Fibroblast of the aortic adventitia (primary cell): ENCODE results near the gene PFDN5. TPM values are rescaled to one million over a fixed set of nuclear protein-coding genes. Genes with fewer than 3 reads are reported as not detected.

Experiments
- DNase-seq: peaks from one replicate; pipeline ENCODE4 v3.0.0-alpha.2; 2010; ENCODE audit warnings: low read depth
- H3K4me3 ChIP-seq: 2 replicates; pipeline ENCODE4 v1.5.1; 2011; ENCODE audit warnings: low read depth, mild to moderate bottlenecking, control low read depth, low read length, moderate library complexity
- CTCF ChIP-seq: IDR thresholded peaks from 2 replicates; pipeline ENCODE4 v1.5.1; 2011; ENCODE audit warnings: mild to moderate bottlenecking, low read length, control low read depth, inconsistent platforms; ENCODE audit not compliant: insufficient read depth
- total RNA-seq: library from RNA; depleted of rRNA; stranded (reverse); fragments of >200 nt; gene quantifications from 2 replicates; pipeline ENCODE4 v1.2.3, GENCODE V29; 2012; ENCODE audit warnings: low replicate concordance

Gene PFDN5
- total RNA-seq, 1 donor, result 577 TPM

GRCh38 chr12:53313996-53314395 is 18.7 kb downstream of the PFDN5 start:
- TF ChIP-seq CTCF, result no peak
- DNase-seq, result no peak
- no peak overlapping the region for H3K4me3 ChIP-seq

GRCh38 chr12:53320352-53321195 is 25.2 kb downstream of the PFDN5 start:
- no peak for TF ChIP-seq CTCF
- no peak for DNase-seq
- peak overlapping the region; percentile 91 for H3K4me3 ChIP-seq

GRCh38 chr12:53324113-53324778 is 28.9 kb downstream of the PFDN5 start:
- TF ChIP-seq CTCF, result no peak
- DNase-seq, result no peak
- H3K4me3 ChIP-seq, result peak overlapping the region; percentile 67

DNA sequence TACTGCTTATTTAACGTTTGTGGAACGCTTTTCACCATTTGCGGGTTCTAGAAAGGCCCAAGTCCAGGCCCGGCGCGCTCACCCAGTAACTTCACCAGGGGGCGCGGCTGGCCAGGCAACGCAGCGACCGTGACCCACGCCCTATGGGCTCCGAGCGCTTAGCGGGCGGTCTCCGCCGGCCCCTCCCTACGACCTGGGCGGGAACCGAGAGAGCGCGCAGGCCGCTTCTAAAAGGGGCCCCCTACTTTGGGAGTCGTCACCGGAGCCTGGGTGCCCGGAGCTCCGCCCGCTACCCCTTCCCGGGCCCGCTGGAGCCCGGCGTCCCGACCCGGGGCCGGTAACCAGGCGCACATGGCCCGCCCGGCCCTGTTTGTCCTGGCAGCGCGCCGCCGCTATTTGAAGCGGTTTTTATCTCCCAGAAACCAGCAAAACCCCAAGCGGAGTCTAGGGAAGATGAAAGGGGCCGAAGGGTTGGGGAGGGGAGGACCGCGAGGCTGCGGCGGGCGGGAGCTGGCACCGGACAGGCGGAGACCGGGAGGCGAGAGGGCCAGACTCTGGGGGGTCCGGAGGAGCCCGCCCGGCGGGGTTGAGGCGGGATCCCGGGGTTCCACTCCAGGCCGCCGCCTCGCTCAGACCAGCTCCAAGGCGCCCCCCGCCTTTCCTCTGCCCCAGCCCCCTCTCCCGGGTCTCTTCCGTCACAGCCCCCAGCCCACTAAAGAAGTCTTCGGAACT is 29.6 kb downstream of the PFDN5 start:
- H3K4me3 ChIP-seq, result peak overlapping the region; percentile 67
- peak; percentile 75 for TF ChIP-seq CTCF
- peak; percentile 90 for DNase-seq

- no peak for DNase-seq
Observed at GRCh38 chr12:53325511-53326061, 30.2 kb downstream of the PFDN5 start.

More at GRCh38 chr12:53325511-53326061, 30.2 kb downstream of the PFDN5 start:
- no peak for TF ChIP-seq CTCF
- peak overlapping the region; percentile 67 for H3K4me3 ChIP-seq
